Fibroblast of pulmonary artery (primary cell): ENCODE measurements around the gene HOXB8.
A peak's percentile ranks its signal among the peaks of the same experiment; 100 is the strongest.

Source experiments
- DNase-seq: peaks from one replicate; pipeline ENCODE4 v3.0.0-alpha.2; 2010; ENCODE audit warnings: low read depth
- H3K4me3 ChIP-seq: replicated peaks from 2 replicates; pipeline ENCODE4 v1.5.1; 2011; ENCODE audit warnings: low read depth, mild to moderate bottlenecking, control low read depth, low read length, moderate library complexity
- CTCF ChIP-seq: IDR thresholded peaks from 2 replicates; pipeline ENCODE4 v1.5.1; 2011; ENCODE audit warnings: mild to moderate bottlenecking, control low read depth, low read length, inconsistent platforms; ENCODE audit errors: missing control alignments

Gene HOXB8

GRCh38 chr17:48626245-48627117, 11.4 kb upstream of the HOXB8 start, which contains the start of gene HOXB9:
Gene HOXB9, minus strand, starts transcription at chr17:48626358. Its CDS starts 89 bp downstream, at chr17:48626269.
- no peak within 1 kb of the TSS for H3K4me3 ChIP-seq
- DNase-seq = peak; percentile 29
- no peak for TF ChIP-seq CTCF

- TF ChIP-seq CTCF = no peak
- DNase-seq = no peak
- no peak overlapping the region for H3K4me3 ChIP-seq
Measured at GRCh38 chr17:48625495-48626244, 10.6 kb upstream of the HOXB8 start.

GRCh38 chr17:48624544-48625494, 9.7 kb upstream of the HOXB8 start:
- TF ChIP-seq CTCF = no peak
- no peak overlapping the region for H3K4me3 ChIP-seq
- no peak for DNase-seq

GRCh38 chr17:48624118-48624517, 9.0 kb upstream of the HOXB8 start:
- H3K4me3 ChIP-seq = no peak overlapping the region
- no peak for TF ChIP-seq CTCF
- no peak for DNase-seq

- no peak for TF ChIP-seq CTCF
- DNase-seq = no peak
- no peak overlapping the region for H3K4me3 ChIP-seq
Measured at GRCh38 chr17:48623583-48623982, 8.5 kb upstream of the HOXB8 start.

GRCh38 chr17:48622857-48623256, 7.8 kb upstream of the HOXB8 start:
- H3K4me3 ChIP-seq = no peak overlapping the region
- no peak for TF ChIP-seq CTCF
- no peak for DNase-seq
